Caco-2 (cell line): ENCODE results near the gene BPIFA2. TPM values are rescaled to one million over a fixed set of nuclear protein-coding genes. Genes with fewer than 3 reads are reported as not detected.

Experiments used
- BruUV-seq: library from RNA; stranded (reverse); fragments of 400-500 nt; replicated peaks from 2 replicates; lab custom pipeline; 2021; lab: Mats Ljungman, UMichigan
- CTCF ChIA-PET: fragments of 300-600 bp; sonication (Branson Sonifier 250); formaldehyde crosslinking; loops from one replicate; lab custom pipeline; 2022; ENCODE audit warnings: antibody characterized with exemption; lab: Charles Lee
- POLR2A ChIA-PET: fragments of 300-600 bp; sonication (Branson Sonifier 250); formaldehyde crosslinking; loops from one replicate; lab custom pipeline; 2022; ENCODE audit warnings: antibody characterized with exemption; lab: Charles Lee
- DNase-seq, 2 experiments: peaks; one replicate each; pipeline versions ENCODE4 v3.0.0 to v3.0.0-alpha.2; 2020 to 2022
- H3K27me3 ChIP-seq: replicated peaks from 2 replicates; pipeline ENCODE4 v1.6.0; 2011; ENCODE audit warnings: low read length; ENCODE audit not compliant: control insufficient read depth, insufficient read depth
- H3K36me3 ChIP-seq: 2 replicates; pipeline ENCODE4 v1.5.1; 2011; ENCODE audit warnings: low read length; ENCODE audit not compliant: control insufficient read depth, insufficient read depth
- H3K4me1 ChIP-seq: fragments of 250-450 bp; sonication (Bioruptor Pico); 2 replicates; pipeline ENCODE4 v1.5.1; 2020; ENCODE audit warnings: mild to moderate bottlenecking
- H3K4me3 ChIP-seq: 2 replicates; pipeline ENCODE4 v1.5.1; 2011; ENCODE audit warnings: low read depth, mild to moderate bottlenecking, control low read depth, low read length
- H3K9me3 ChIP-seq: fragments of 250-450 bp; sonication (Bioruptor Pico); 2 replicates; pipeline ENCODE4 v1.5.1; 2020; ENCODE audit warnings: mild to moderate bottlenecking, moderate library complexity
- H3K27ac Mint-ChIP-seq: one replicate; pipeline ENCODE4 v1.8.0; 2022; ENCODE audit warnings: mixed read lengths; ENCODE audit not compliant: unreplicated experiment
- H3K27me3 Mint-ChIP-seq: one replicate; pipeline ENCODE4 v1.8.0; 2022; ENCODE audit warnings: mixed read lengths; ENCODE audit not compliant: insufficient read depth, unreplicated experiment
- H3K36me3 Mint-ChIP-seq: one replicate; pipeline ENCODE4 v1.8.0; 2022; ENCODE audit warnings: mild to moderate bottlenecking, mixed read lengths; ENCODE audit not compliant: insufficient read depth, unreplicated experiment
- H3K4me1 Mint-ChIP-seq: one replicate; pipeline ENCODE4 v1.8.0; 2022; ENCODE audit warnings: low read depth, mixed read lengths; ENCODE audit not compliant: unreplicated experiment
- H3K4me3 Mint-ChIP-seq: one replicate; pipeline ENCODE4 v1.8.0; 2022; ENCODE audit warnings: mild to moderate bottlenecking, moderate library complexity, mixed read lengths; ENCODE audit not compliant: unreplicated experiment
- H3K9me3 Mint-ChIP-seq: one replicate; pipeline ENCODE4 v1.8.0; 2022; ENCODE audit warnings: mixed read lengths; ENCODE audit not compliant: unreplicated experiment
- CTCF ChIP-seq, 2 experiments: fragments of 200-600 bp in 1 of 2; IDR thresholded peaks; 1 replicate in 1 of 2; 2 replicates in 1 of 2; pipeline versions ENCODE4 v1.5.1 to v1.8.0; 2011 to 2022; ENCODE audit warnings: antibody characterized with exemption in 1 of 2, control low read depth in 1 of 2, inconsistent platforms in 1 of 2, low read depth in 1 of 2, low read length in 1 of 2, mild to moderate bottlenecking in 1 of 2, moderate library complexity in 1 of 2; ENCODE audit not compliant: insufficient read depth in 1 of 2, severe bottlenecking in 1 of 2, unreplicated experiment in 1 of 2
- intact Hi-C: fragments of 100-400 bp; cut with micrococcal nuclease; formaldehyde crosslinking; loops from one replicate; pipeline ENCODE4 v1.10.0; 2022; ENCODE audit not compliant: unreplicated experiment
- total RNA-seq: library from RNA; stranded (reverse); gene quantifications from 2 replicates; pipeline ENCODE4 v1.2.3, GENCODE V29; 2022

BPIFA2 gene
- total RNA-seq, 1 experiment from 2014 or later, result not detected

DNA sequence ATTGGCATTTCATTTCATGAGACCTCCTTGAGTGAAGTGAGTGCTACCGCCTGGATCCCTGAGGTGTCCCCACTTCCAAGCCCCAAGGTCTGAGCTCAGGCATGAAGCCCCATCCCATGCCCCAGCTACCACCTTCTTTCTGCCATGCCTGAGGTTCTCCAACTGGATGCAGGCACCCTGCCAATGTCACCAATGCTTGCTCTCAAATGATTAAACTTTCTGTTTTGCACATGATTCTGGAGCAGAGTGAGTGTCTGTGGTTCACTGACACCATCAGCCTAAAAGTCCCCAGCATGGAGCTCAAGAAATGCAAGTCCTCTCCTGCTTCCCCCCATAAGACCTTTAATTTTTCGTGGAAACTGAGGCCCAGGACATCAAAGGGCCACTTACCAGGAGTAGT, 43.7 kb upstream of the BPIFA2 start:
- no peaks in the 10 kb centered on the region for H3K36me3 ChIP-seq
- no TSS peak for BruUV-seq
- POLR2A ChIA-PET, result no interaction called here
- TF ChIP-seq CTCF (IDR thresholded peaks at IDR 0.05; ENCODE audit: insufficient read depth in 1 of 2, low read depth in 1 of 2, low read length in 1 of 2, severe bottlenecking in 1 of 2, unreplicated experiment in 1 of 2), result no peak
- H3K4me3 ChIP-seq, result no peak overlapping the region
- no peaks in the 10 kb centered on the region; the same call in 1 of the 2 replicates for H3K9me3 ChIP-seq
- Mint-ChIP-seq H3K4me1 (no peaks in the 10 kb centered on the region), H3K4me3 (no peak overlapping the region), H3K27me3 (peaks cover 1% of the 10 kb centered on the region), H3K27ac (no peak overlapping the region), H3K36me3 (no peaks in the 10 kb centered on the region), H3K9me3 (peaks cover 25% of the 10 kb centered on the region)
- 0 out of 2 replicates have a peak, but pooled peaks cover 5% of the 10 kb centered on the region for H3K4me1 ChIP-seq
- CTCF ChIA-PET, result no interaction called here
- intact Hi-C loops, result no loop called here
- DNase-seq, result peak in 1 of 2 experiments; percentile 29
- no peaks in the 10 kb centered on the region for H3K27me3 ChIP-seq

GRCh38 chr20:33124994-33125393, 43.0 kb upstream of the BPIFA2 start:
- H3K4me1 ChIP-seq, result 0 out of 2 replicates have a peak, but pooled peaks cover 5% of the 10 kb centered on the region
- H3K36me3 ChIP-seq, result no peaks in the 10 kb centered on the region
- Mint-ChIP-seq H3K9me3 (peaks cover 25% of the 10 kb centered on the region), H3K36me3 (no peaks in the 10 kb centered on the region), H3K27me3 (peaks cover 5% of the 10 kb centered on the region), H3K4me3 (no peak overlapping the region), H3K27ac (no peak overlapping the region), H3K4me1 (no peaks in the 10 kb centered on the region)
- no peaks in the 10 kb centered on the region; the same call in 1 of the 2 replicates for H3K9me3 ChIP-seq
- no peak for TF ChIP-seq CTCF (IDR thresholded peaks at IDR 0.05; ENCODE audit: insufficient read depth in 1 of 2, low read depth in 1 of 2, low read length in 1 of 2, severe bottlenecking in 1 of 2, unreplicated experiment in 1 of 2)
- intact Hi-C loops, result no loop called here
- ChIA-PET CTCF (no interaction called here), POLR2A (no interaction called here)
- no TSS peak for BruUV-seq
- H3K4me3 ChIP-seq, result no peak overlapping the region
- H3K27me3 ChIP-seq, result no peaks in the 10 kb centered on the region
- no peak for DNase-seq

GRCh38 chr20:33125983-33126382, 42.0 kb upstream of the BPIFA2 start:
- H3K27ac Mint-ChIP-seq, result no peak overlapping the region
- intact Hi-C loops, result loop anchor here (2.0 kb wide), 1 partner anchor 13 kb away; no protein-coding TSS in a partner anchor

More at GRCh38 chr20:33125983-33126382, 42.0 kb upstream of the BPIFA2 start:
- H3K27me3 Mint-ChIP-seq, result peaks cover 5% of the 10 kb centered on the region
- H3K36me3 Mint-ChIP-seq, result no peaks in the 10 kb centered on the region
- peaks cover 21% of the 10 kb centered on the region for H3K9me3 Mint-ChIP-seq
- no peaks in the 10 kb centered on the region for H3K27me3 ChIP-seq
- H3K4me1 ChIP-seq, result 0 out of 2 replicates have a peak, but pooled peaks cover 5% of the 10 kb centered on the region
- no peaks in the 10 kb centered on the region for H3K36me3 ChIP-seq
- DNase-seq, result no peak
- POLR2A ChIA-PET, result interaction anchor here (0.6 kb wide), 1 partner anchor 270 kb away, joined by 12 read pairs; no protein-coding TSS in a partner anchor
- H3K4me3 Mint-ChIP-seq, result no peak overlapping the region
- CTCF ChIA-PET, result no interaction called here
- no peaks in the 10 kb centered on the region; the same call in 1 of the 2 replicates for H3K9me3 ChIP-seq
- no peak overlapping the region for H3K4me3 ChIP-seq
- no peak for TF ChIP-seq CTCF (IDR thresholded peaks at IDR 0.05; ENCODE audit: insufficient read depth in 1 of 2, low read depth in 1 of 2, low read length in 1 of 2, severe bottlenecking in 1 of 2, unreplicated experiment in 1 of 2)
- H3K4me1 Mint-ChIP-seq, result no peaks in the 10 kb centered on the region
- BruUV-seq, result no TSS peak
